Common myeloid progenitor, CD34-positive (primary cell): ENCODE data around the gene NKX3-2.
A peak's percentile ranks its signal among the peaks of the same experiment; 100 is the strongest.

Experiments used
- CTCF ChIA-PET: fragments of 350-600 bp; sonication (Branson Sonifier 250); formaldehyde crosslinking; loops from one replicate; lab custom pipeline; 2021; ENCODE audit warnings: antibody characterized with exemption; lab: Charles Lee
- POLR2A ChIA-PET: fragments of 350-600 bp; sonication (Branson Sonifier 250); formaldehyde crosslinking; loops from one replicate; lab custom pipeline; 2021; ENCODE audit warnings: antibody characterized with exemption; lab: Charles Lee
- DNase-seq, 3 donors: peaks; one replicate each; pipeline versions ENCODE4 v3.0.0 to v3.0.0-alpha.2; 2013
- H3K27ac ChIP-seq, 2 experiments: 1 replicate in 1 of 2; 2 replicates in 1 of 2; pipeline ENCODE4 v1.7.0; 2013; ENCODE audit warnings: inconsistent platforms in 2 of 2, low read length in 2 of 2, mild to moderate bottlenecking in 2 of 2, low read depth in 1 of 2, moderate library complexity in 1 of 2; ENCODE audit not compliant: severe bottlenecking in 2 of 2, insufficient read depth in 1 of 2, poor library complexity in 1 of 2
- H3K27me3 ChIP-seq, 5 experiments: replicated peaks in 2 of 5; 1 replicate in 3 of 5; 2 replicates in 2 of 5; pipeline versions ENCODE4 v1.6.1 to v1.7.0; 2013; ENCODE audit warnings: low read length in 4 of 5, mild to moderate bottlenecking in 2 of 5, moderate library complexity in 2 of 5, inconsistent platforms in 1 of 5; ENCODE audit not compliant: insufficient read depth in 5 of 5, control insufficient read depth in 4 of 5
- H3K36me3 ChIP-seq, 4 experiments: 1 replicate in 2 of 4; 2 replicates in 2 of 4; pipeline versions ENCODE4 v1.6.1 to v1.7.0; 2013; ENCODE audit warnings: low read length in 3 of 4, control low read depth in 1 of 4, mild to moderate bottlenecking in 1 of 4; ENCODE audit not compliant: control insufficient read depth in 4 of 4, insufficient read depth in 4 of 4
- H3K4me1 ChIP-seq, 4 experiments: 1 replicate in 3 of 4; 2 replicates in 1 of 4; pipeline versions ENCODE4 v1.6.1 to v1.7.1; 2013; ENCODE audit warnings: low read length in 3 of 4, mild to moderate bottlenecking in 3 of 4, control low read depth in 1 of 4, inconsistent platforms in 1 of 4, moderate library complexity in 1 of 4; ENCODE audit not compliant: control insufficient read depth in 4 of 4, insufficient read depth in 4 of 4; ENCODE audit errors: control extremely low read depth in 1 of 4
- H3K4me3 ChIP-seq, 7 experiments: 1 replicate in 4 of 7; 2 replicates in 3 of 7; pipeline versions ENCODE4 v1.5.1 to v1.7.0; 2013; ENCODE audit warnings: mild to moderate bottlenecking in 7 of 7, low read length in 6 of 7, moderate library complexity in 6 of 7, inconsistent platforms in 2 of 7, low read depth in 2 of 7, control low read depth in 1 of 7; ENCODE audit not compliant: insufficient read depth in 4 of 7, control insufficient read depth in 1 of 7; ENCODE audit errors: extremely low read depth in 1 of 7
- H3K9me3 ChIP-seq, 5 experiments: 1 replicate in 4 of 5; 2 replicates in 1 of 5; pipeline versions ENCODE4 v1.6.1 to v1.7.1; 2013; ENCODE audit warnings: low read length in 4 of 5, mild to moderate bottlenecking in 2 of 5, inconsistent platforms in 1 of 5, low read depth in 1 of 5, moderate library complexity in 1 of 5; ENCODE audit not compliant: control insufficient read depth in 4 of 5, insufficient read depth in 2 of 5; ENCODE audit errors: control extremely low read depth in 1 of 5
- WGBS: methylation state at CpG from one replicate; pipeline ENCODE4 v1.1.5; 2013; ENCODE audit not compliant: insufficient coverage; 5-methylcytosine and 5-hydroxymethylcytosine counted together

NKX3-2 gene

DNA sequence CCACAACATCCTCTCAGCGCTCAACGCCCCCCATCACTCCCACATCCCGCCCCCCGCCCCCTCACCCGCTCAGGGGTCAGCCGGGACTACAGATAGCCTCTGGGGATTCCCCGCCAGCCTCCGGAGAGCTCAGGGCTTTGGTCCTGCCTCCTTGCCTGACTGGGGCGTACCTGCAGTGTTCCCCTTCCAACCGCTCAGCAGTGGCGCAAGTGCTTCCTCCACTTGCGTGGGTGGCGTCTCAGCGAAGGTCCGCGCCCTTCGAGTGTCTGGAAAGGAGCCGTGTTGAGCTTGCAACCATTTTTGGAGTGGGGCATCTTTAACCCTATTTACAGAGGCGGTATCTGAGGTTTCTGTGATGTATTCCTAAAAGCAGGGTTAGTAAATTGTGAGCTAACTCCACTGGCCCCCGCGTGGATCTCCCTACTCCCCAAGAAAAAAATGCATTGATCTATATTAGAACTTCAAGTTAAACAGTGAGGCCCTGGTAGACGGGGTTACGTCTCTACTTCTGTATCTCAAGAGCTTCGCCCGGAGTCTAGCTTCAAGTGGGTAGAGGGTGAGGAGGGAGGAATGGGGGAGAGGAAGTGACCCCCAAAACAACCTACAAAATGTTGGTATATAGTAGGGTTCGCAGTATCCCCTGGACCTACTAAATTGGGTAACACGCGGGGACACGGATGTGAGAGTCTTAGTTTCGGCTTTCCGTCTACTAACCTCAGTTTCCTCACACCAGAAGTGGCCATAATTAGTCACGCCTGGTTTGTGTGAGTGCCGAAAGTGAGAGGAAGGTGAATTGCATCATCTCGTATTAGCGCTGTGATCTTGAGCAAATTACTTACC lies 16.1 kb downstream of the NKX3-2 start:
- peak in 2 of 3 donors; percentile 53 to 61 for DNase-seq
- CTCF ChIA-PET = interaction anchor here (0.9 to 1.3 kb wide), 2 partner anchors 12 to 13 kb away, joined by 3 to 6 read pairs; no protein-coding TSS in a partner anchor
- peak overlapping the region in 2 of 7 experiments; percentile 4 to 9 for H3K4me3 ChIP-seq
- POLR2A ChIA-PET = interaction anchor here (0.6 kb wide), 1 partner anchor 44 kb away, joined by 3 read pairs; no protein-coding TSS in a partner anchor
- peaks cover 0 to 11% (median 0%) of the 10 kb centered on the region in 4 experiments for H3K36me3 ChIP-seq
- peaks cover 0 to 27% (median 21%) of the 10 kb centered on the region in 4 experiments for H3K4me1 ChIP-seq
- H3K9me3 ChIP-seq = peaks cover 0 to 26% (median 17%) of the 10 kb centered on the region in 5 experiments
- WGBS = 8% methylated on average over 16 of the region's 35 CpGs
- H3K27me3 ChIP-seq = peaks cover 32 to 100% (median 85%) of the 10 kb centered on the region in 5 experiments
- H3K27ac ChIP-seq = no peak overlapping the region

DNA sequence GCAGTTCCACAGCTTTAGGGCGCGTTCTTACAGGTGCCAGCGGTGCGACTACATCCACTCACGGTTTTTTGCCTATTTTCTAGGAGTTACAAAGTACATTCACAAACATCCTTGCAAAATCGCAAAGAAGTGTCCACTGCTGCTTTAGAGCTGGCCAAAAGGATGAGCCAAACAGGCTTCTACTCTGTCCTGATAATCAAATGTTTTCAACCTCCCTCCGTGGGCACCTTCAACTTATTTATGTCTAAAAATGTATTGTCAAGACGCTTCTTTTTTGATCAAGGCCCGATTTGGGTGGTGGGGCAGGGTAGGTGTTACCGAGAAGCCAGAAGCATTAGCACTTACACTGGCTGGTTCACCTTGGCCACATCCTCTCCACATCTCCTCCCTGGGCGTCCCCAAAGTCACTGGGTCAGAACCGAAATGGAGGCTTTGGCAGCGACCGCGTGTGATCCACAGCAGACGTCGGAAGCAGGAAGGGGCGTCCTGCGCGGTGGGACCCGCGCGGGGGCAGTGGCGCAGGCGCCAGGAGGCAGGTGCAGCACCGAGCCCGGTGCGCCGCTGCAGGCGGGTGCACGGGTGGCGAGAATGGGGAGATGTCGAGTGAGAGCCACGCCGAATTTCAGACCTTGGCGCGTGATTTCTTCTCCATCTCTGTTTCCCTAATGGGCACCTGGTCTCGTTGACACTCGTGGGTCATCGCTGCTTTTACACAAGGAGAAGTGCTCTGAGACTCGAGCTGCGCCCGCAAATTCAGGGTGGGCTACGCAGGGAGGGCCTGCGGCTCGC lies 16.9 kb downstream of the NKX3-2 start:
- CTCF ChIA-PET = interaction anchor here (0.9 to 1.9 kb wide), 2 partner anchors 9 to 13 kb away, joined by 6 read pairs; no protein-coding TSS in a partner anchor
- POLR2A ChIA-PET = no interaction called here
- peaks cover 0 to 35% (median 26%) of the 10 kb centered on the region in 4 experiments for H3K4me1 ChIP-seq
- H3K27me3 ChIP-seq = peaks cover 35 to 100% (median 86%) of the 10 kb centered on the region in 5 experiments
- no peak for DNase-seq
- H3K4me3 ChIP-seq = peak overlapping the region in 1 of 7 experiments; percentile 4
- H3K27ac ChIP-seq = no peak overlapping the region
- peaks cover 0 to 26% (median 18%) of the 10 kb centered on the region in 5 experiments for H3K9me3 ChIP-seq
- peaks cover 0 to 11% (median 0%) of the 10 kb centered on the region in 4 experiments for H3K36me3 ChIP-seq
- WGBS = 4% methylated on average over 38 of the region's 46 CpGs

DNA sequence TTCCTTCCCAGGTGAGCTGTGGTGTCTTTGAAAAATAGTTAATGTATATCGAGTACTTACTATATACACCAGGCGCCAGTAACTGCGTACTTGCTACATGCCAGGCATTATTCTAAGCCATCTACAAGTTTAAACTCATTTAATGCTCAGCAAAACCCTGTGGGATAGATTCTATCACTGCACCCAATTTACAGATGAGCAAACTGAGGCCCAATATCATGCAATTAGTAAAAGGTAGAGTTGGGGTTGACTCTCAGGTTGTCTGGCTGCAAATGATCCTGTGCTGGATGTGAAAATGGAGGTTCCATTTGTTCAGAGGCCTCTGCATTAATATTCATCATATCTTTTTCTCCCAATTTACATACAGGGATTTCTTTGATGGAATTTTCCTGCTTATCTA lies 17.6 kb downstream of the NKX3-2 start:
- H3K27ac ChIP-seq = no peak overlapping the region
- H3K4me3 ChIP-seq = no peak overlapping the region
- H3K4me1 ChIP-seq = peaks cover 0 to 39% (median 29%) of the 10 kb centered on the region in 4 experiments
- no peak for DNase-seq
- H3K27me3 ChIP-seq = peaks cover 33 to 100% (median 87%) of the 10 kb centered on the region in 5 experiments
- H3K9me3 ChIP-seq = peaks cover 0 to 26% (median 18%) of the 10 kb centered on the region in 5 experiments
- WGBS = no CpG with 5 or more reads among the region's 3 CpGs
- POLR2A ChIA-PET = no interaction called here
- CTCF ChIA-PET = interaction anchor here (1.9 kb wide), 1 partner anchor 10 kb away, joined by 6 read pairs; no protein-coding TSS in a partner anchor
- H3K36me3 ChIP-seq = peaks cover 0 to 11% (median 0%) of the 10 kb centered on the region in 4 experiments

DNA sequence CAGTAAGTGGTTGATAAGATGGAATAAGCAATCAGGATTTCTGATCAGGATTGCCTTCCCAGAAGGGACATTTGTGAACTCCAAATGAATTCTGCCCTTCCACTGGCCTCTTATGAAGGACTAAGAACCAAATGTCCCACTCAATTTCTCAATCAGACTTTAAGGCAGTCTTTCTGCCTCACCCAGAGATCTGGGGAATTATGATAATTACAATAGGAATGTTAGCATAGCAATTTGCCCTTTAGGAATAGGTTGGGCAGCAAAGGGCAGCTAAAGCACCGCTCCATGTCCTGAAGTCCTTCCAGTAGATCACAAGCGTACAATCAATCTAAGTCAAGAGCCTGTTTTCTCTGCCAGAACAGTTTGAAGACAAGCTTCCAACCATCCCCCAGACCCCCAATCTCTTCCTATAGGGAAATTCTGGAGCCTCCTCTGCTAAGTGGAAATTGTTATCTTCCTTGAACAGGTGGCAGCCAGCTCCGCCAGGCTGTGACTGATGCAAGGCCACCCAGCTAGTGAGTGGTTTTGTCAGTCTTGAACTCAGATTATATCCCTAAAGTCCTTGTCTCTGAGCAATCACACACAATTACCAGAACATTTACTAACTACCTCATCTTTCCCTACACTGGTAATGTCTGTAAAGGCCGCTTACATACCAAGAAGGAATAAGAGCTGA lies 18.6 kb downstream of the NKX3-2 start:
- CTCF ChIA-PET = interaction anchor here (0.5 to 2.0 kb wide), 4 partner anchors 11 to 23 kb away, joined by 3 to 6 read pairs (median 4); no protein-coding TSS in a partner anchor
- WGBS = 53% methylated on average over 3 of the region's 4 CpGs
- Histone ChIP-seq H3K36me3 (peaks cover 0 to 11% (median 0%) of the 10 kb centered on the region in 4 experiments), H3K9me3 (peaks cover 0 to 26% (median 18%) of the 10 kb centered on the region in 5 experiments), H3K4me3 (no peak overlapping the region), H3K4me1 (peaks cover 0 to 33% (median 23%) of the 10 kb centered on the region in 4 experiments), H3K27me3 (peaks cover 31 to 100% (median 84%) of the 10 kb centered on the region in 5 experiments), H3K27ac (no peak overlapping the region)
- DNase-seq = no peak
- POLR2A ChIA-PET = no interaction called here

DNA sequence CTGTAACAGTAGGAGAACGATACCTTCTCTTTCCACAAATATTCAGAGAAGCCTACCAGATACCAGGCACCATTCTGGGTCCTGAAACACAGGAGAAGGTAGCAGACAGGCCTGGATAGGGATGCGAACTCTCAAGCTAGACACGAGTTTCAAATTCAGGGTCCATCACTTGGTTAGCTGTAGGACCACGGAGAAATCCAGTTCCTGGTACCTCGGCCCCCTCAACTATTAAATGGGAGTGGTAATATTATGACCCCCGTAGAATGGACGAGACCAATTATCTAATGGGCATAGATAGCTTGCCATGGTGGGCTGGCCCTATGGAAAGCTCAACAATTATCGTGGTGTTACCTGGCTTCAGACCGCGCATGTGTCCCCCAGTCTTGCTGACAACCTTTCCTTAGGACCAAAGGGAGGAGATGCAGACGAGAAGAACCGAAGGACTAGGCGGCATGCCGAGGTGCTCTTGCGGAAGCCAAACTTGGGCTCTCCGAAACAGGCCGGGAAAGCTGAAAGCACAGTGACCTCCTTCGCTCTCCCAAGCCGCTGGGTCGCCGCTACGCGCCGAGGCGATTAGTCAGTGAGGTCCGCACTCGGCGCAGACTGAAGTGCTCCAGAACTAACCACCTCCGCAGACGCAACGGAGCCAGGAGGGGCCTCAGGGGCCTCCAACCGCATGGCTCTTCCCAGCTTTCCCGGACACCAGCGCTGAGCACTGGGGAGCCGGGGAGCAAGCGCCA lies 19.6 kb downstream of the NKX3-2 start:
- 11% methylated on average over 17 of the region's 36 CpGs for WGBS
- CTCF ChIA-PET = interaction anchor here (0.5 to 2.0 kb wide), 5 partner anchors 10 to 24 kb away, joined by 3 to 5 read pairs (median 3); partner anchors contain the start of gene NKX3-2
- POLR2A ChIA-PET = no interaction called here
- no peak overlapping the region for H3K4me3 ChIP-seq
- H3K4me1 ChIP-seq = peaks cover 0 to 33% (median 23%) of the 10 kb centered on the region in 4 experiments
- H3K27me3 ChIP-seq = peaks cover 31 to 99% (median 79%) of the 10 kb centered on the region in 5 experiments
- no peak overlapping the region for H3K27ac ChIP-seq
- DNase-seq = no peak
- H3K36me3 ChIP-seq = peaks cover 0 to 11% (median 0%) of the 10 kb centered on the region in 4 experiments
- H3K9me3 ChIP-seq = peaks cover 0 to 21% (median 18%) of the 10 kb centered on the region in 5 experiments
